NB4 (cell line): Measurements from ENCODE around the gene TRPM4.

Source experiments
- DNase-seq: peaks from one replicate; pipeline ENCODE4 v3.0.0; 2010; ENCODE audit warnings: low read depth
- H3K4me3 ChIP-seq: one replicate; pipeline ENCODE4 v1.5.1; 2011; ENCODE audit warnings: mild to moderate bottlenecking, low read depth, low read length, moderate library complexity
- CTCF ChIP-seq: IDR thresholded peaks from one replicate; pipeline ENCODE4 v1.5.1; 2012; ENCODE audit warnings: low read depth, low read length
- MAX ChIP-seq: IDR thresholded peaks from 2 replicates; pipeline ENCODE4 v1.6.1; 2011; ENCODE audit warnings: low read depth, low read length
- MYC ChIP-seq: IDR thresholded peaks from 2 replicates; pipeline ENCODE4 v1.6.1; 2011; ENCODE audit warnings: low read depth, low read length
- POLR2A ChIP-seq: IDR thresholded peaks from 2 replicates; pipeline ENCODE4 v1.6.1; 2011; ENCODE audit warnings: mild to moderate bottlenecking; ENCODE audit not compliant: insufficient read length; ENCODE audit errors: extremely low read depth

Gene TRPM4

GRCh38 chr19:49155820-49156346 lies 1.7 kb upstream of the TRPM4 start:
- no peak for DNase-seq
- no peak for TF ChIP-seq MYC
- TF ChIP-seq POLR2A = no peak
- TF ChIP-seq CTCF = no peak
- TF ChIP-seq MAX = no peak
- H3K4me3 ChIP-seq = no peak overlapping the region

- no peak for DNase-seq
- no peak overlapping the region for H3K4me3 ChIP-seq
- TF ChIP-seq CTCF = no peak
- TF ChIP-seq POLR2A = no peak
- no peak for TF ChIP-seq MYC
- no peak for TF ChIP-seq MAX
Observed at GRCh38 chr19:49160450-49161189, 3.0 kb downstream of the TRPM4 start.

GRCh38 chr19:49161987-49162386 lies 4.4 kb downstream of the TRPM4 start:
- H3K4me3 ChIP-seq = no peak overlapping the region
- TF ChIP-seq MAX (no peak), MYC (no peak), POLR2A (no peak), CTCF (no peak)
- DNase-seq = no peak

GRCh38 chr19:49165111-49165750 lies 7.6 kb downstream of the TRPM4 start:
- H3K4me3 ChIP-seq = no peak overlapping the region
- DNase-seq = no peak
- no peak for TF ChIP-seq MAX
- TF ChIP-seq POLR2A = no peak
- TF ChIP-seq CTCF = no peak
- TF ChIP-seq MYC = no peak

- H3K4me3 ChIP-seq = no peak overlapping the region
- no peak for DNase-seq
- TF ChIP-seq POLR2A (no peak), MAX (no peak), MYC (no peak)
Observed at GRCh38 chr19:49165865-49166301, 8.3 kb downstream of the TRPM4 start.
